NOMO-1 (cell line): ENCODE measurements around the gene PIGR.

ENCODE experiments used
- DNase-seq, 2 experiments: peaks; one replicate each; lab custom pipeline; 2025; ENCODE audit not compliant: unreplicated experiment in 2 of 2; lab: John Stamatoyannopoulos, UW

PIGR gene

GRCh38 chr1:206946261-206946660, at the start of gene PIGR:
PIGR (minus strand) TSS chr1:206946466; CDS start chr1:206940531, 5,935 bp downstream.
- no peak for DNase-seq

GRCh38 chr1:206992790-206993189, 46.5 kb upstream of the PIGR start:
- DNase-seq: no peak

GRCh38 chr1:206987873-206988272, 41.6 kb upstream of the PIGR start:
- DNase-seq: no peak

- DNase-seq: no peak
Measured at GRCh38 chr1:206986885-206987284, 40.6 kb upstream of the PIGR start.

GRCh38 chr1:206986402-206986801, 40.1 kb upstream of the PIGR start:
- DNase-seq: no peak

GRCh38 chr1:206985162-206985749, 39.0 kb upstream of the PIGR start:
- DNase-seq: no peak

GRCh38 chr1:206982216-206982615, 36.0 kb upstream of the PIGR start:
- DNase-seq: peak; percentile 25 to 34

GRCh38 chr1:206979379-206980043, 33.2 kb upstream of the PIGR start:
- peak in 1 of 2 experiments; percentile 12 for DNase-seq

- DNase-seq: no peak
Measured at GRCh38 chr1:206978259-206978658, 32.0 kb upstream of the PIGR start.

GRCh38 chr1:206975306-206975705, 29.0 kb upstream of the PIGR start:
- DNase-seq: no peak

GRCh38 chr1:206974140-206974539, 27.9 kb upstream of the PIGR start:
- DNase-seq: no peak

- no peak for DNase-seq
Measured at GRCh38 chr1:206972728-206973127, 26.5 kb upstream of the PIGR start.

GRCh38 chr1:206971029-206971655, 24.9 kb upstream of the PIGR start:
- peak; percentile 78 to 90 for DNase-seq

- DNase-seq: peak in 1 of 2 experiments; percentile 23
Measured at GRCh38 chr1:206970446-206970845, 24.2 kb upstream of the PIGR start, which contains the start of gene FCAMR. FCAMR (minus strand) TSS chr1:206970460; CDS start chr1:206970125, 335 bp downstream.

- no peak for DNase-seq
Measured at GRCh38 chr1:206969090-206969489, 22.8 kb upstream of the PIGR start.

- DNase-seq: peak; percentile 66 to 87
Measured at GRCh38 chr1:206967096-206967849, 21.0 kb upstream of the PIGR start.

- no peak for DNase-seq
Measured at GRCh38 chr1:206965781-206966180, 19.5 kb upstream of the PIGR start.

GRCh38 chr1:206963740-206964139, 17.5 kb upstream of the PIGR start:
- DNase-seq: no peak

GRCh38 chr1:206963119-206963712, 16.9 kb upstream of the PIGR start:
- no peak for DNase-seq

GRCh38 chr1:206962272-206962671, 16.0 kb upstream of the PIGR start:
- peak; percentile 56 to 74 for DNase-seq

GRCh38 chr1:206961668-206962067, 15.4 kb upstream of the PIGR start:
- DNase-seq: no peak
